ENCODE results near the gene AURKB. TPM values are rescaled to one million over a fixed set of nuclear protein-coding genes. Genes with fewer than 3 reads are reported as not detected.

Gene AURKB
- 100 to 1,000 TPM; 170 to 174 TPM for total RNA-seq

- POLR2A ChIA-PET = interaction anchor here (0.6 to 16.5 kb wide), 17 partner anchors 10 to 166 kb away, joined by 3 to 186 read pairs (median 3); partner anchors contain the start of genes BORCS6, CTC1, KRABD2 and PFAS
- DNase-seq (peak; percentile 97), ATAC-seq (peak; percentile 96)
- no peaks in the 10 kb centered on the region for H3K27me3 Mint-ChIP-seq
- H3K4me3 Mint-ChIP-seq = peak within 1 kb of the TSS; percentile 91
- no peak for TF ChIP-seq CTCF (IDR thresholded peaks at IDR 0.05)
- intact Hi-C loops (cut with micrococcal nuclease) = no loop called here
- H3K27ac Mint-ChIP-seq = peak within 1 kb of the TSS; percentile 96
- H3K9me3 Mint-ChIP-seq = no peaks in the 10 kb centered on the region
- peaks cover 12% of the 10 kb centered on the region for H3K4me1 Mint-ChIP-seq (ENCODE audit: low read depth)
- CTCF ChIA-PET = interaction anchor here (1.4 to 2.1 kb wide), 10 partner anchors 9 to 989 kb away, joined by 3 to 8 read pairs (median 5); no protein-coding TSS in a partner anchor
- H3K36me3 Mint-ChIP-seq (ENCODE audit: low read depth) = peaks cover 36% of the 10 kb centered on the region
Measured at GRCh38 chr17:8209907-8210760, at the start of gene AURKB. Gene AURKB (minus strand): TSS chr17:8210575. CDS start chr17:8210224, 351 bp downstream.

GRCh38 chr17:8257801-8258200, 47.4 kb upstream of the AURKB start:
- Mint-ChIP-seq H3K9me3 (no peaks in the 10 kb centered on the region), H3K27me3 (no peaks in the 10 kb centered on the region), H3K36me3 (ENCODE audit: low read depth) (peaks cover 51% of the 10 kb centered on the region), H3K27ac (no peak overlapping the region), H3K4me1 (ENCODE audit: low read depth) (no peaks in the 10 kb centered on the region), H3K4me3 (no peak overlapping the region)
- ChIA-PET CTCF (no interaction called here), POLR2A (interaction anchor here (0.9 to 4.0 kb wide), 2 partner anchors 8 to 60 kb away, joined by 3 to 20 read pairs; partner anchors contain the start of gene PFAS)
- intact Hi-C loops (cut with micrococcal nuclease) = no loop called here
- DNase-seq (no peak), ATAC-seq (no peak)
- TF ChIP-seq CTCF (IDR thresholded peaks at IDR 0.05) = no peak

GRCh38 chr17:8256691-8257090, 46.3 kb upstream of the AURKB start:
- H3K36me3 Mint-ChIP-seq (ENCODE audit: low read depth) = peaks cover 45% of the 10 kb centered on the region
- no peak overlapping the region for H3K4me3 Mint-ChIP-seq
- TF ChIP-seq CTCF (IDR thresholded peaks at IDR 0.05) = no peak
- no peaks in the 10 kb centered on the region for H3K27me3 Mint-ChIP-seq
- ChIA-PET CTCF (no interaction called here), POLR2A (interaction anchor here (0.9 to 1.0 kb wide), 2 partner anchors 9 to 12 kb away, joined by 3 read pairs; partner anchors contain the start of gene CTC1)
- ATAC-seq (no peak), DNase-seq (no peak)
- no peak overlapping the region for H3K27ac Mint-ChIP-seq
- no peaks in the 10 kb centered on the region for H3K9me3 Mint-ChIP-seq
- intact Hi-C loops (cut with micrococcal nuclease) = no loop called here
- no peaks in the 10 kb centered on the region for H3K4me1 Mint-ChIP-seq (ENCODE audit: low read depth)

- ChIA-PET POLR2A (interaction anchor here (0.9 to 1.0 kb wide), 2 partner anchors 9 to 12 kb away, joined by 3 read pairs; partner anchors contain the start of gene CTC1), CTCF (no interaction called here)
- intact Hi-C loops (cut with micrococcal nuclease) = no loop called here
- Mint-ChIP-seq H3K27ac (no peak overlapping the region), H3K27me3 (no peaks in the 10 kb centered on the region), H3K4me1 (ENCODE audit: low read depth) (no peaks in the 10 kb centered on the region), H3K36me3 (ENCODE audit: low read depth) (peaks cover 45% of the 10 kb centered on the region), H3K9me3 (no peaks in the 10 kb centered on the region), H3K4me3 (no peak overlapping the region)
- no peak for ATAC-seq
- no peak for DNase-seq
- no peak for TF ChIP-seq CTCF (IDR thresholded peaks at IDR 0.05)
Measured at GRCh38 chr17:8256291-8256690, 45.9 kb upstream of the AURKB start.

GRCh38 chr17:8255499-8255898, 45.1 kb upstream of the AURKB start:
- H3K4me1 Mint-ChIP-seq (ENCODE audit: low read depth) = peaks cover 4% of the 10 kb centered on the region
- no peak for DNase-seq
- H3K27ac Mint-ChIP-seq = no peak overlapping the region
- ChIA-PET POLR2A (interaction anchor here (1.4 kb wide), 1 partner anchor 11 kb away, joined by 3 read pairs; no protein-coding TSS in a partner anchor), CTCF (no interaction called here)
- H3K27me3 Mint-ChIP-seq = no peaks in the 10 kb centered on the region
- intact Hi-C loops (cut with micrococcal nuclease) = no loop called here
- ATAC-seq = no peak
- no peak overlapping the region for H3K4me3 Mint-ChIP-seq
- peaks cover 41% of the 10 kb centered on the region for H3K36me3 Mint-ChIP-seq (ENCODE audit: low read depth)
- H3K9me3 Mint-ChIP-seq = no peaks in the 10 kb centered on the region
- TF ChIP-seq CTCF (IDR thresholded peaks at IDR 0.05) = no peak
